Activated naive CD4-positive, alpha-beta T cell treated with anti-CD3 and anti-CD28 coated beads for 36 hours (primary cell): ENCODE data around the gene BEST3. TPM values are rescaled to one million over a fixed set of nuclear protein-coding genes. Genes with fewer than 3 reads are reported as not detected.

Experiments
- CTCF ChIA-PET: fragments of 350-600 bp; sonication (Branson Sonifier 250); formaldehyde crosslinking; loops from one replicate; lab custom pipeline; 2021; ENCODE audit warnings: antibody characterized with exemption; lab: Charles Lee
- DNase-seq: peaks from one replicate; pipeline ENCODE4 v3.0.0-alpha.2; 2020
- H3K27ac Mint-ChIP-seq: one replicate; pipeline ENCODE4 v1.8.0; 2021; ENCODE audit warnings: mild to moderate bottlenecking, mixed read lengths
- H3K27me3 Mint-ChIP-seq: one replicate; pipeline ENCODE4 v1.8.0; 2021; ENCODE audit warnings: low read depth, mixed read lengths
- H3K36me3 Mint-ChIP-seq: one replicate; pipeline ENCODE4 v1.8.0; 2021; ENCODE audit warnings: low read depth, mixed read lengths
- H3K4me1 Mint-ChIP-seq: one replicate; pipeline ENCODE4 v1.8.0; 2021; ENCODE audit warnings: low read depth, mixed read lengths
- H3K4me3 Mint-ChIP-seq: one replicate; pipeline ENCODE4 v1.8.0; 2021; ENCODE audit warnings: mild to moderate bottlenecking, moderate library complexity, mixed read lengths
- H3K9me3 Mint-ChIP-seq: one replicate; pipeline ENCODE4 v1.8.0; 2021; ENCODE audit warnings: mixed read lengths
- intact Hi-C: fragments of 100-400 bp; cut with micrococcal nuclease; formaldehyde crosslinking; loops from one replicate; pipeline ENCODE4 v1.15.1; 2023
- total RNA-seq, 2 experiments: library from RNA; stranded (reverse); gene quantifications; one replicate each; pipeline ENCODE4 v1.2.3, GENCODE V29; 2021

The BEST3 gene
- total RNA-seq, 2 experiments from 2014 or later: not detected

GRCh38 chr12:69639400-69640016 is 59.6 kb downstream of the BEST3 start:
- CTCF ChIA-PET: interaction anchor here (0.6 to 3.9 kb wide), 23 partner anchors 8 to 483 kb away, joined by 3 to 15 read pairs (median 4); no protein-coding TSS in a partner anchor
- no peaks in the 10 kb centered on the region for H3K9me3 Mint-ChIP-seq
- H3K36me3 Mint-ChIP-seq: no peaks in the 10 kb centered on the region

GRCh38 chr12:69633061-69633460 is 66.0 kb downstream of the BEST3 start:
- intact Hi-C loops: no loop called here
- no peaks in the 10 kb centered on the region for H3K4me1 Mint-ChIP-seq
- no peak overlapping the region for H3K27ac Mint-ChIP-seq

More at GRCh38 chr12:69639400-69640016, 59.6 kb downstream of the BEST3 start:
- DNase-seq: peak; percentile 74
- peaks cover 2% of the 10 kb centered on the region for H3K4me1 Mint-ChIP-seq
- no peak overlapping the region for H3K4me3 Mint-ChIP-seq
- H3K27ac Mint-ChIP-seq: no peak overlapping the region
- intact Hi-C loops: loop anchor here (1.0 kb wide), 5 partner anchors 54 to 485 kb away; partner anchors contain the start of gene CCT2
- H3K27me3 Mint-ChIP-seq: no peaks in the 10 kb centered on the region

GRCh38 chr12:69630191-69630590 is 68.9 kb downstream of the BEST3 start:
- intact Hi-C loops: no loop called here
- CTCF ChIA-PET: no interaction called here
- Mint-ChIP-seq H3K27me3 (no peaks in the 10 kb centered on the region), H3K27ac (no peak overlapping the region), H3K9me3 (no peaks in the 10 kb centered on the region), H3K4me1 (no peaks in the 10 kb centered on the region), H3K36me3 (no peaks in the 10 kb centered on the region), H3K4me3 (no peak overlapping the region)
- DNase-seq: peak; percentile 7

More at GRCh38 chr12:69633061-69633460, 66.0 kb downstream of the BEST3 start:
- H3K9me3 Mint-ChIP-seq: no peaks in the 10 kb centered on the region
- CTCF ChIA-PET: no interaction called here
- no peak for DNase-seq
- H3K27me3 Mint-ChIP-seq: no peaks in the 10 kb centered on the region
- H3K36me3 Mint-ChIP-seq: no peaks in the 10 kb centered on the region
- H3K4me3 Mint-ChIP-seq: no peak overlapping the region

GRCh38 chr12:69627501-69627900 is 71.6 kb downstream of the BEST3 start:
- Mint-ChIP-seq H3K4me3 (no peak overlapping the region), H3K4me1 (no peaks in the 10 kb centered on the region), H3K27me3 (no peaks in the 10 kb centered on the region), H3K9me3 (no peaks in the 10 kb centered on the region), H3K27ac (no peak overlapping the region), H3K36me3 (no peaks in the 10 kb centered on the region)
- intact Hi-C loops: no loop called here
- DNase-seq: no peak
- CTCF ChIA-PET: no interaction called here

- no peaks in the 10 kb centered on the region for H3K36me3 Mint-ChIP-seq
- CTCF ChIA-PET: interaction anchor here (2.2 to 2.3 kb wide), 2 partner anchors 14 to 17 kb away, joined by 9 to 12 read pairs; no protein-coding TSS in a partner anchor
- intact Hi-C loops: no loop called here
- DNase-seq: no peak
- no peaks in the 10 kb centered on the region for H3K9me3 Mint-ChIP-seq
- H3K4me1 Mint-ChIP-seq: no peaks in the 10 kb centered on the region
- H3K27me3 Mint-ChIP-seq: peaks cover 3% of the 10 kb centered on the region
- no peak overlapping the region for H3K27ac Mint-ChIP-seq
- H3K4me3 Mint-ChIP-seq: no peak overlapping the region
Measured at GRCh38 chr12:69623970-69624369, 75.1 kb downstream of the BEST3 start.

- no peaks in the 10 kb centered on the region for H3K9me3 Mint-ChIP-seq
- H3K27me3 Mint-ChIP-seq: peaks cover 3% of the 10 kb centered on the region
- H3K4me1 Mint-ChIP-seq: no peaks in the 10 kb centered on the region
- no peaks in the 10 kb centered on the region for H3K36me3 Mint-ChIP-seq
- no peak for DNase-seq
- no peak overlapping the region for H3K4me3 Mint-ChIP-seq
- CTCF ChIA-PET: no interaction called here
- intact Hi-C loops: no loop called here
- H3K27ac Mint-ChIP-seq: no peak overlapping the region
Measured at GRCh38 chr12:69621551-69621950, 77.6 kb downstream of the BEST3 start.

- H3K27me3 Mint-ChIP-seq: peaks cover 3% of the 10 kb centered on the region
- CTCF ChIA-PET: interaction anchor here (0.6 to 1.2 kb wide), 2 partner anchors 11 to 50 kb away, joined by 3 to 4 read pairs; no protein-coding TSS in a partner anchor
- intact Hi-C loops: no loop called here
- H3K4me3 Mint-ChIP-seq: no peak overlapping the region
- no peak overlapping the region for H3K27ac Mint-ChIP-seq
- DNase-seq: no peak
- no peaks in the 10 kb centered on the region for H3K4me1 Mint-ChIP-seq
- H3K36me3 Mint-ChIP-seq: no peaks in the 10 kb centered on the region
- no peaks in the 10 kb centered on the region for H3K9me3 Mint-ChIP-seq
Measured at GRCh38 chr12:69620921-69621320, 78.2 kb downstream of the BEST3 start.

GRCh38 chr12:69620077-69620476 is 79.0 kb downstream of the BEST3 start:
- H3K27me3 Mint-ChIP-seq: peaks cover 7% of the 10 kb centered on the region
- CTCF ChIA-PET: interaction anchor here (1.2 kb wide), 1 partner anchor 10 kb away, joined by 4 read pairs; no protein-coding TSS in a partner anchor
- intact Hi-C loops: no loop called here
- H3K4me1 Mint-ChIP-seq: no peaks in the 10 kb centered on the region
- no peak for DNase-seq
- no peak overlapping the region for H3K27ac Mint-ChIP-seq
- H3K4me3 Mint-ChIP-seq: no peak overlapping the region
- H3K36me3 Mint-ChIP-seq: no peaks in the 10 kb centered on the region
- no peaks in the 10 kb centered on the region for H3K9me3 Mint-ChIP-seq

GRCh38 chr12:69619050-69619449 is 80.1 kb downstream of the BEST3 start:
- H3K4me1 Mint-ChIP-seq: no peaks in the 10 kb centered on the region
- peaks cover 7% of the 10 kb centered on the region for H3K27me3 Mint-ChIP-seq
- CTCF ChIA-PET: interaction anchor here (0.6 to 1.2 kb wide), 2 partner anchors 21 to 115 kb away, joined by 3 to 7 read pairs; no protein-coding TSS in a partner anchor
- H3K9me3 Mint-ChIP-seq: no peaks in the 10 kb centered on the region
- H3K27ac Mint-ChIP-seq: no peak overlapping the region
- no peaks in the 10 kb centered on the region for H3K36me3 Mint-ChIP-seq
- no peak for DNase-seq
- no peak overlapping the region for H3K4me3 Mint-ChIP-seq
- intact Hi-C loops: no loop called here

- no peaks in the 10 kb centered on the region for H3K9me3 Mint-ChIP-seq
- intact Hi-C loops: no loop called here
- no peaks in the 10 kb centered on the region for H3K36me3 Mint-ChIP-seq
- CTCF ChIA-PET: no interaction called here
- DNase-seq: no peak
- no peaks in the 10 kb centered on the region for H3K4me1 Mint-ChIP-seq
- peaks cover 6% of the 10 kb centered on the region for H3K27me3 Mint-ChIP-seq
- no peak overlapping the region for H3K4me3 Mint-ChIP-seq
- H3K27ac Mint-ChIP-seq: no peak overlapping the region
Measured at GRCh38 chr12:69616025-69616424, 83.1 kb downstream of the BEST3 start.

- Mint-ChIP-seq H3K27me3 (peaks cover 6% of the 10 kb centered on the region), H3K4me3 (no peak overlapping the region), H3K27ac (no peak overlapping the region), H3K4me1 (no peaks in the 10 kb centered on the region), H3K9me3 (no peaks in the 10 kb centered on the region), H3K36me3 (no peaks in the 10 kb centered on the region)
- intact Hi-C loops: no loop called here
- DNase-seq: no peak
- CTCF ChIA-PET: no interaction called here
Measured at GRCh38 chr12:69613351-69613750, 85.8 kb downstream of the BEST3 start.

- no peaks in the 10 kb centered on the region for H3K4me1 Mint-ChIP-seq
- no peak within 1 kb of the TSS for H3K27ac Mint-ChIP-seq
- DNase-seq: no peak
- H3K27me3 Mint-ChIP-seq: peaks cover 5% of the 10 kb centered on the region
- H3K9me3 Mint-ChIP-seq: no peaks in the 10 kb centered on the region
- CTCF ChIA-PET: no interaction called here
- H3K4me3 Mint-ChIP-seq: no peak within 1 kb of the TSS
- H3K36me3 Mint-ChIP-seq: no peaks in the 10 kb centered on the region
- intact Hi-C loops: no loop called here
Measured at GRCh38 chr12:69610729-69611128, 88.4 kb downstream of the BEST3 start, which contains the start of gene LRRC10. TSS of gene LRRC10 (minus strand) at chr12:69610907. CDS start at chr12:69610838, 69 bp downstream.

- H3K4me3 Mint-ChIP-seq: no peak overlapping the region
- no peak overlapping the region for H3K27ac Mint-ChIP-seq
- no peaks in the 10 kb centered on the region for H3K4me1 Mint-ChIP-seq
- CTCF ChIA-PET: interaction anchor here (1.3 to 2.5 kb wide), 2 partner anchors 10 to 29 kb away, joined by 4 to 7 read pairs; no protein-coding TSS in a partner anchor
- intact Hi-C loops: no loop called here
- H3K36me3 Mint-ChIP-seq: no peaks in the 10 kb centered on the region
- no peak for DNase-seq
- H3K9me3 Mint-ChIP-seq: no peaks in the 10 kb centered on the region
- peaks cover 2% of the 10 kb centered on the region for H3K27me3 Mint-ChIP-seq
Measured at GRCh38 chr12:69610126-69610525, 89.0 kb downstream of the BEST3 start.
